ENCODE results near the gene SLC25A51. TPM values are rescaled to one million over a fixed set of nuclear protein-coding genes. Genes with fewer than 3 reads are reported as not detected.

SLC25A51 gene
- polyA plus RNA-seq, 1 donor from 2014 or later, result 26.8 TPM

DNA sequence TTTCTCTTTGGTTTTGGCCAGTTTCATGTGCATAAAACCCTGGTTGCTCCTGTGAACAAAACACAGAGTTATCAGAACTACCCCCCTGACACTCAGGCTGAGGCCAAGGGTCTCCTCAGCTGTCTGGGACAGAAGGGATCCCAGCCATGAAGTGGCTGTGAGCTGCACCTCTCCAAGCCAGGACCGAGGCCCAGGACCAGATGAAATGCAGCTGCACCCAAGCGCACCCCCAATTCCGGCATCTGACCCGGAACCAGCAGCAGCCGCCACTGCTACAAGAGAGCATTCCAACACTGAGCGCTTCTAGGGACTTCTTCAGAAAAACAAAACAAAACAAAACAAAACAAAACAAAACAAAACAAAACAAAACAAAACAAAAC is 16.0 kb upstream of the SLC25A51 start:
- no peaks in the 10 kb centered on the region for H3K9me3 ChIP-seq (ENCODE audit: low read length)
- H3K27me3 ChIP-seq (ENCODE audit: insufficient read depth, low read depth, low read length), result no peaks in the 10 kb centered on the region
- H3F3A ChIP-seq (ENCODE audit: insufficient read depth, low read length, poor library complexity, severe bottlenecking), result peaks cover 5% of the 10 kb centered on the region
- H2AFZ ChIP-seq (ENCODE audit: low read depth, low read length), result no peak overlapping the region
- H3K9me2 ChIP-seq (ENCODE audit: insufficient read depth, low read length), result no peaks in the 10 kb centered on the region
- no peak overlapping the region for H3K9ac ChIP-seq (ENCODE audit: low read length)
- H4K20me1 ChIP-seq (ENCODE audit: insufficient read depth), result no peaks in the 10 kb centered on the region
- peaks cover 7% of the 10 kb centered on the region for H3K79me2 ChIP-seq (replicated peaks; ENCODE audit: insufficient read depth, low read length)
- no peak overlapping the region for H3K27ac ChIP-seq (ENCODE audit: low read length)
- no peak overlapping the region for H3K4me3 ChIP-seq (ENCODE audit: low read length)
- TF ChIP-seq EP300 (conservative IDR thresholded peaks at IDR 0.05; ENCODE audit: poor library complexity, severe bottlenecking) (no peak), EZH2 (IDR thresholded peaks at IDR 0.05; ENCODE audit: borderline replicate concordance, insufficient read depth, low read length, poor library complexity, severe bottlenecking) (no peak), RAD21 (conservative IDR thresholded peaks at IDR 0.05) (no peak), TAF1 (IDR thresholded peaks at IDR 0.05; ENCODE audit: low read depth) (no peak), SMC3 (conservative IDR thresholded peaks at IDR 0.05; ENCODE audit: poor library complexity) (no peak), POLR2AphosphoS5 (IDR thresholded peaks at IDR 0.05) (no peak), MXI1 (conservative IDR thresholded peaks at IDR 0.05; ENCODE audit: poor library complexity, severe bottlenecking) (no peak)
- TF ChIP-seq, protein P1, sequence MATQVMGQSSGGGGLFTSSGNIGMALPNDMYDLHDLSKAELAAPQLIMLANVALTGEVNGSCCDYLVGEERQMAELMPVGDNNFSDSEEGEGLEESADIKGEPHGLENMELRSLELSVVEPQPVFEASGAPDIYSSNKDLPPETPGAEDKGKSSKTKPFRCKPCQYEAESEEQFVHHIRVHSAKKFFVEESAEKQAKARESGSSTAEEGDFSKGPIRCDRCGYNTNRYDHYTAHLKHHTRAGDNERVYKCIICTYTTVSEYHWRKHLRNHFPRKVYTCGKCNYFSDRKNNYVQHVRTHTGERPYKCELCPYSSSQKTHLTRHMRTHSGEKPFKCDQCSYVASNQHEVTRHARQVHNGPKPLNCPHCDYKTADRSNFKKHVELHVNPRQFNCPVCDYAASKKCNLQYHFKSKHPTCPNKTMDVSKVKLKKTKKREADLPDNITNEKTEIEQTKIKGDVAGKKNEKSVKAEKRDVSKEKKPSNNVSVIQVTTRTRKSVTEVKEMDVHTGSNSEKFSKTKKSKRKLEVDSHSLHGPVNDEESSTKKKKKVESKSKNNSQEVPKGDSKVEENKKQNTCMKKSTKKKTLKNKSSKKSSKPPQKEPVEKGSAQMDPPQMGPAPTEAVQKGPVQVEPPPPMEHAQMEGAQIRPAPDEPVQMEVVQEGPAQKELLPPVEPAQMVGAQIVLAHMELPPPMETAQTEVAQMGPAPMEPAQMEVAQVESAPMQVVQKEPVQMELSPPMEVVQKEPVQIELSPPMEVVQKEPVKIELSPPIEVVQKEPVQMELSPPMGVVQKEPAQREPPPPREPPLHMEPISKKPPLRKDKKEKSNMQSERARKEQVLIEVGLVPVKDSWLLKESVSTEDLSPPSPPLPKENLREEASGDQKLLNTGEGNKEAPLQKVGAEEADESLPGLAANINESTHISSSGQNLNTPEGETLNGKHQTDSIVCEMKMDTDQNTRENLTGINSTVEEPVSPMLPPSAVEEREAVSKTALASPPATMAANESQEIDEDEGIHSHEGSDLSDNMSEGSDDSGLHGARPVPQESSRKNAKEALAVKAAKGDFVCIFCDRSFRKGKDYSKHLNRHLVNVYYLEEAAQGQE (IDR thresholded peaks at IDR 0.05; ENCODE audit: borderline replicate concordance), result no peak
- TF ChIP-seq, protein P2, sequence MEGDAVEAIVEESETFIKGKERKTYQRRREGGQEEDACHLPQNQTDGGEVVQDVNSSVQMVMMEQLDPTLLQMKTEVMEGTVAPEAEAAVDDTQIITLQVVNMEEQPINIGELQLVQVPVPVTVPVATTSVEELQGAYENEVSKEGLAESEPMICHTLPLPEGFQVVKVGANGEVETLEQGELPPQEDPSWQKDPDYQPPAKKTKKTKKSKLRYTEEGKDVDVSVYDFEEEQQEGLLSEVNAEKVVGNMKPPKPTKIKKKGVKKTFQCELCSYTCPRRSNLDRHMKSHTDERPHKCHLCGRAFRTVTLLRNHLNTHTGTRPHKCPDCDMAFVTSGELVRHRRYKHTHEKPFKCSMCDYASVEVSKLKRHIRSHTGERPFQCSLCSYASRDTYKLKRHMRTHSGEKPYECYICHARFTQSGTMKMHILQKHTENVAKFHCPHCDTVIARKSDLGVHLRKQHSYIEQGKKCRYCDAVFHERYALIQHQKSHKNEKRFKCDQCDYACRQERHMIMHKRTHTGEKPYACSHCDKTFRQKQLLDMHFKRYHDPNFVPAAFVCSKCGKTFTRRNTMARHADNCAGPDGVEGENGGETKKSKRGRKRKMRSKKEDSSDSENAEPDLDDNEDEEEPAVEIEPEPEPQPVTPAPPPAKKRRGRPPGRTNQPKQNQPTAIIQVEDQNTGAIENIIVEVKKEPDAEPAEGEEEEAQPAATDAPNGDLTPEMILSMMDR (IDR thresholded peaks at IDR 0.05; ENCODE audit: poor library complexity, severe bottlenecking), result no peak
- no peak overlapping the region for H3K4me2 ChIP-seq (ENCODE audit: low read length)
- H3K36me3 ChIP-seq (ENCODE audit: insufficient read depth, low read length), result no peaks in the 10 kb centered on the region

DNA sequence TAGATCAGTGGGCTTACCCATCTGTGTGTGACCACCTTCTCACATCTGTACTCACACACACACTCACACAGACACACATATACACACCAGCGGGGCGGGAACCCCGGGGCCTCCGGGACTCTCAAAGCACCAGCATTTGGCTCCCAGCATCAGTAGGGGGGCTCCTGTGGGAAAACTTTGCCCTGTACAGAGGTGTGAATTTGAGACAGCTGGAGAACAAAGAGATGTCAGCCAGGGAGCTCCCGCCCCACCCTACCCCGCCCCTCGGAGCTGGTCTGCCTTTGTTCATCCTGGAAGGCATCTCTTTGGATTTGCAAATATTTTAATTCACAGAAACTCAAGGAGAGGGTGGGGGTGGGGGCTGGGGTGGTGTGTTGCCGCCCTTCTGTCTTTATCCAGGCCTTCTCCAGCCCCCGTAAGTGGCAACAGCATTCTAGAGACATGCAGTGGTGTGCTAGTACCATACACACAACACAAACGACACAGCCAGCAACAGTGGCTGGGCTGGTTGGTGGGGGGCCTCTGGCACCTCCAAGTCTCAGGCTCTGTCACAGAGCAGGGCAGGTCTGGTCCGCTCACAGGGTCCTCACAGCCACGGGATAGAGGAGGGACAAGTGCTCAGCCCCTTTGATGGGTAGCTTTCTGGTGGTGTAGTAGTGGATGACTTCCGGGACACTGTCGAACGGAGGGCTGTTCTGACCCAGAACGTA is 15.5 kb upstream of the SLC25A51 start:
- no peak for TF ChIP-seq EP300 (conservative IDR thresholded peaks at IDR 0.05; ENCODE audit: poor library complexity, severe bottlenecking)
- TF ChIP-seq, protein P2 (IDR thresholded peaks at IDR 0.05; ENCODE audit: poor library complexity, severe bottlenecking), result no peak
- TF ChIP-seq EZH2 (IDR thresholded peaks at IDR 0.05; ENCODE audit: borderline replicate concordance, insufficient read depth, low read length, poor library complexity, severe bottlenecking), result no peak
- TF ChIP-seq, protein P1 (IDR thresholded peaks at IDR 0.05; ENCODE audit: borderline replicate concordance), result no peak
- no peak for TF ChIP-seq POLR2AphosphoS5 (IDR thresholded peaks at IDR 0.05)
- TF ChIP-seq MXI1 (conservative IDR thresholded peaks at IDR 0.05; ENCODE audit: poor library complexity, severe bottlenecking), result no peak
- TF ChIP-seq RAD21 (conservative IDR thresholded peaks at IDR 0.05), result no peak
- no peak for TF ChIP-seq SMC3 (conservative IDR thresholded peaks at IDR 0.05; ENCODE audit: poor library complexity)
- TF ChIP-seq TAF1 (IDR thresholded peaks at IDR 0.05; ENCODE audit: low read depth), result no peak
- peaks cover 5% of the 10 kb centered on the region for H3F3A ChIP-seq (ENCODE audit: insufficient read depth, low read length, poor library complexity, severe bottlenecking)

More for the DNA sequence above, 15.5 kb upstream of the SLC25A51 start:
- Histone ChIP-seq H3K27me3 (ENCODE audit: insufficient read depth, low read depth, low read length) (no peaks in the 10 kb centered on the region), H3K4me2 (ENCODE audit: low read length) (no peak overlapping the region), H3K4me3 (ENCODE audit: low read length) (no peak overlapping the region), H3K9me2 (ENCODE audit: insufficient read depth, low read length) (no peaks in the 10 kb centered on the region), H3K9me3 (ENCODE audit: low read length) (no peaks in the 10 kb centered on the region), H3K79me2 (replicated peaks; ENCODE audit: insufficient read depth, low read length) (peaks cover 7% of the 10 kb centered on the region), H3K27ac (ENCODE audit: low read length) (no peak overlapping the region), H2AFZ (ENCODE audit: low read depth, low read length) (no peak overlapping the region), H4K20me1 (ENCODE audit: insufficient read depth) (no peaks in the 10 kb centered on the region), H3K36me3 (ENCODE audit: insufficient read depth, low read length) (no peaks in the 10 kb centered on the region), H3K9ac (ENCODE audit: low read length) (no peak overlapping the region)
